Transverse colon (tissue), 3 donors: Measurements from ENCODE around the gene EIF2S1.

ENCODE experiments used
- CTCF ChIP-seq, 5 experiments: fragments of 200-600 bp in 3 of 5; fragments of 450-650 bp in 2 of 5; sonication (generic) in 3 of 5; IDR thresholded peaks; 1 replicate in 2 of 5; 2 replicates in 3 of 5; pipeline ENCODE4 v1.5.1; 2016 to 2017; ENCODE audit warnings: antibody characterized with exemption in 5 of 5, inconsistent platforms in 3 of 5, mild to moderate bottlenecking in 2 of 5, moderate library complexity in 1 of 5
- EP300 ChIP-seq: sonication (generic); formaldehyde crosslinking; IDR thresholded peaks from one replicate; pipeline ENCODE4 v1.6.1; 2017; ENCODE audit warnings: antibody characterized with exemption, low read depth

GRCh38 chr14:67391268-67391667 lies 31.1 kb downstream of the EIF2S1 start:
- no peak for TF ChIP-seq EP300
- TF ChIP-seq CTCF (IDR thresholded peaks at IDR 0.05) = no peak
